KMS-11 (cell line): ENCODE measurements around the gene LHFPL2.

Experiments
- H2AFZ ChIP-seq: fragments of 200-600 bp; sonication (generic); 2 replicates; pipeline ENCODE4 v1.6.1; 2016; ENCODE audit warnings: antibody characterized with exemption, mixed run types, low read depth
- H3K27ac ChIP-seq: fragments of 200-600 bp; sonication (generic); 2 replicates; pipeline ENCODE4 v1.6.1; 2016; ENCODE audit warnings: mild to moderate bottlenecking, mixed run types
- H3K27me3 ChIP-seq: fragments of 200-600 bp; sonication (generic); 2 replicates; pipeline ENCODE4 v1.6.1; 2017; ENCODE audit warnings: mild to moderate bottlenecking, low read depth, mixed run types, moderate library complexity; ENCODE audit not compliant: insufficient read depth
- H3K36me3 ChIP-seq: fragments of 200-600 bp; sonication (generic); 2 replicates; pipeline ENCODE4 v1.6.1; 2017; ENCODE audit warnings: mild to moderate bottlenecking, mixed run types; ENCODE audit not compliant: insufficient read depth
- H3K4me1 ChIP-seq: fragments of 200-600 bp; sonication (generic); 2 replicates; pipeline ENCODE4 v1.6.1; 2016; ENCODE audit warnings: mild to moderate bottlenecking, low read depth, mixed run types; ENCODE audit not compliant: poor library complexity, severe bottlenecking
- H3K4me2 ChIP-seq: fragments of 200-600 bp; sonication (generic); 2 replicates; pipeline ENCODE4 v1.7.0; 2016; ENCODE audit warnings: mild to moderate bottlenecking, mixed run types
- H3K4me3 ChIP-seq: fragments of 200-600 bp; sonication (generic); IDR thresholded peaks from 2 replicates; pipeline ENCODE4 v1.6.1; 2017; ENCODE audit warnings: low read depth, low read length, mixed read lengths; ENCODE audit not compliant: insufficient read depth
- H3K79me2 ChIP-seq: fragments of 200-600 bp; sonication (generic); 2 replicates; pipeline ENCODE4 v1.6.1; 2016; ENCODE audit warnings: low read depth, mixed run types; ENCODE audit not compliant: insufficient read depth
- H3K9ac ChIP-seq: fragments of 200-600 bp; sonication (generic); 2 replicates; pipeline ENCODE4 v1.6.1; 2016; ENCODE audit warnings: mild to moderate bottlenecking, mixed run types
- H4K20me1 ChIP-seq: fragments of 200-600 bp; sonication (generic); 2 replicates; pipeline ENCODE4 v1.6.1; 2016; ENCODE audit warnings: mild to moderate bottlenecking, mixed run types; ENCODE audit not compliant: insufficient read depth
- TF ChIP-seq, protein P1 (sequence below): fragments of 200-600 bp; sonication (generic); conservative IDR thresholded peaks from 2 replicates; pipeline ENCODE4 v1.6.1; 2017; ENCODE audit warnings: low read depth, mild to moderate bottlenecking, antibody characterized with exemption, low read length, moderate library complexity, mixed read lengths

LHFPL2 gene

GRCh38 chr5:78509145-78509865, 139.3 kb downstream of the LHFPL2 start:
- H3K36me3 ChIP-seq: no peaks in the 10 kb centered on the region
- no peak overlapping the region for H3K4me3 ChIP-seq
- H3K27ac ChIP-seq: no peak overlapping the region
- peaks cover 9% of the 10 kb centered on the region for H3K4me1 ChIP-seq
- H3K4me2 ChIP-seq: no peak overlapping the region; the same call in 1 of the 2 replicates
- TF ChIP-seq, protein P1, sequence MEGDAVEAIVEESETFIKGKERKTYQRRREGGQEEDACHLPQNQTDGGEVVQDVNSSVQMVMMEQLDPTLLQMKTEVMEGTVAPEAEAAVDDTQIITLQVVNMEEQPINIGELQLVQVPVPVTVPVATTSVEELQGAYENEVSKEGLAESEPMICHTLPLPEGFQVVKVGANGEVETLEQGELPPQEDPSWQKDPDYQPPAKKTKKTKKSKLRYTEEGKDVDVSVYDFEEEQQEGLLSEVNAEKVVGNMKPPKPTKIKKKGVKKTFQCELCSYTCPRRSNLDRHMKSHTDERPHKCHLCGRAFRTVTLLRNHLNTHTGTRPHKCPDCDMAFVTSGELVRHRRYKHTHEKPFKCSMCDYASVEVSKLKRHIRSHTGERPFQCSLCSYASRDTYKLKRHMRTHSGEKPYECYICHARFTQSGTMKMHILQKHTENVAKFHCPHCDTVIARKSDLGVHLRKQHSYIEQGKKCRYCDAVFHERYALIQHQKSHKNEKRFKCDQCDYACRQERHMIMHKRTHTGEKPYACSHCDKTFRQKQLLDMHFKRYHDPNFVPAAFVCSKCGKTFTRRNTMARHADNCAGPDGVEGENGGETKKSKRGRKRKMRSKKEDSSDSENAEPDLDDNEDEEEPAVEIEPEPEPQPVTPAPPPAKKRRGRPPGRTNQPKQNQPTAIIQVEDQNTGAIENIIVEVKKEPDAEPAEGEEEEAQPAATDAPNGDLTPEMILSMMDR: no peak
- no peaks in the 10 kb centered on the region for H3K79me2 ChIP-seq
- no peaks in the 10 kb centered on the region for H3K27me3 ChIP-seq
- H2AFZ ChIP-seq: no peak overlapping the region
- H4K20me1 ChIP-seq: no peaks in the 10 kb centered on the region
- H3K9ac ChIP-seq: no peak overlapping the region

- Histone ChIP-seq H3K27me3 (no peaks in the 10 kb centered on the region), H4K20me1 (no peaks in the 10 kb centered on the region), H3K4me2 (no peak overlapping the region), H2AFZ (no peak overlapping the region), H3K36me3 (no peaks in the 10 kb centered on the region), H3K79me2 (no peaks in the 10 kb centered on the region), H3K4me1 (peaks cover 9% of the 10 kb centered on the region), H3K9ac (no peak overlapping the region), H3K27ac (no peak overlapping the region), H3K4me3 (no peak overlapping the region)
- TF ChIP-seq, protein P1: no peak
Measured at GRCh38 chr5:78508186-78508765, 140.3 kb downstream of the LHFPL2 start.

- H2AFZ ChIP-seq: no peak overlapping the region
- H3K4me1 ChIP-seq: peaks cover 9% of the 10 kb centered on the region
- no peaks in the 10 kb centered on the region for H4K20me1 ChIP-seq
- H3K79me2 ChIP-seq: no peaks in the 10 kb centered on the region
- no peaks in the 10 kb centered on the region for H3K27me3 ChIP-seq
- no peak overlapping the region for H3K27ac ChIP-seq
- H3K9ac ChIP-seq: no peak overlapping the region
- no peak overlapping the region for H3K4me2 ChIP-seq
- no peaks in the 10 kb centered on the region for H3K36me3 ChIP-seq
- no peak overlapping the region for H3K4me3 ChIP-seq
- TF ChIP-seq, protein P1: no peak
Measured at GRCh38 chr5:78507531-78507930, 141.0 kb downstream of the LHFPL2 start.

GRCh38 chr5:78506261-78507024, 142.1 kb downstream of the LHFPL2 start:
- Histone ChIP-seq H3K4me3 (no peak overlapping the region), H4K20me1 (no peaks in the 10 kb centered on the region), H3K4me2 (no peak overlapping the region), H3K79me2 (no peaks in the 10 kb centered on the region), H3K9ac (no peak overlapping the region), H3K36me3 (no peaks in the 10 kb centered on the region), H3K27ac (no peak overlapping the region), H3K4me1 (peaks cover 9% of the 10 kb centered on the region), H3K27me3 (no peaks in the 10 kb centered on the region), H2AFZ (no peak overlapping the region)
- TF ChIP-seq, protein P1: no peak
